T1000 (cell line): ENCODE measurements around the gene POMT2.

Experiments used
- DNase-seq: peaks from one replicate; lab custom pipeline; 2025; ENCODE audit warnings: mixed read lengths; lab: John Stamatoyannopoulos, UW

Gene POMT2

DNA sequence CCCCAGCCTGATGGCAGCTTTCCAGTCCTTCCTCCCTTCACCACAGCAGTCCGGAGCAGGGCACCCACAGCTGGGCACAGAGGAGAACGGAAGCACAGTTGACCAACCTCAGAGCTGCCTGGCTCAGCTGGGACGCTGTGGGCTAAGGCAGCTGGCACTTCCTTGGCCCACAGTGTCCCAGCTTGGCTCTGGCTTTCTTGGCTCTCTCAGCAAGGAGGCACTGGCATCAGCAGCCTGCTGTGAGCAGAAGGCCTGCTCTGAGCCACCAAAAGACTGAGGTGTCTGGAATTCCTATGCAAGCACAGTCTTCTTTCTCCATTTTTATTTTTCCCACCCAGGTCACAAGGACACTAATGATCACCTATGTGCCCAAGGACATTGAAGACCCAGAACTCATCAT lies 82.3 kb downstream of the POMT2 start:
- DNase-seq, result no peak

DNA sequence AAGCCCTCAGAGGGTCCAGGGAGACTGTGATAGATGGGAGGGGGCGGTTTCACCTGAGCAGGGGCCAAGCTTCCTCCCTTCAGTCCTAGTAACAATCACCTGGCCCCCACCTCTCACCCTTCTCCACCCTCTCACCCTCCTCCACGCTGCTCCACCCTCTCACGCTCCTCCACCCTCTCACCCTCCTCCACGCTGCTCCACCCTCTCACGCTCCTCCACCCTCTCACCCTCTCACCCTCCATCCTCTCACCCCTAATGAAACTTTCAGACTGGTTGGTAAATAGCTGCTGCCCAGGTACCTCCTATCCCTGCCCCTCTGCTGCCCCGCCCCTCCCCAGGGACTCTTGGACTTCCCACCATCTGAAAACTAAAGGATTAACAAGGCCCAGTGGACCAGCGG lies 83.9 kb downstream of the POMT2 start:
- no peak for DNase-seq

DNA sequence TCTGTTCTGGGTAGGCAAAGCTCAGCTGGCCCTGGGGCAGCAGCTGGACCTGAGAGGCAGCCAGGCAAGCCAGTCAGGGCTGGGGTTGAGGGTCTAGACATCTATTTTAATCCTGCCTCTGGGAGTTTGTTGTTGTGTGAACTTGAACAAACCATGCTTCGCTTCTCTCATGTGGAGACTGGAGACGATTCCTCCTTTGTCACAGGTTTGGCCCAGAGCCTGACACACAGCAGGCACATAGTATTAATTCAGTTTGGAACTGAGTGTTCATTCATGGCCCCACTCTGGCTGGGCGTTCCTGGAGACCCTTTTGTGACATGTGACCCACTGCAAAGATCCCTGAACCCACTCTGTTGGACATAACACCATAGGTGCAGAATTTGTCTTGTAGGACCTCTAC lies 89.0 kb downstream of the POMT2 start:
- no peak for DNase-seq

DNA sequence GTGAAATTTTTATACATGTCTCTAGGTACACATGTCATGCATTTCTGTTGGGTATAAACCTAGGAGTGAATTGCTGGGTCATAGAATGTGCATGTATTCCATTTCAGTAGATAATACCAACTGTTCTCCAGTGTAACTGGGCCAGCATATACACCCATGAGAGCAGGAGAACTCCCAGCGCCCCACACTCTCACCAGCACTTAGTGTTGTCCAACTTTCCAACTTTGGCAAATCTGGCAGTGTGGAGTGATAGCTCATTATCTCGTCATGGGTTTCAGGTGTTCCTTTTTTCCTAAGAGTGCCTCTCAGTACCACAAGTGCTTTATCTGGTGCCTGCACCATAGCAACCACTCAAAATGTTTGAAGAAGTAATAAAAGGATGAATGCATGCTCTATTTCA lies 89.8 kb downstream of the POMT2 start:
- DNase-seq, result no peak

DNA sequence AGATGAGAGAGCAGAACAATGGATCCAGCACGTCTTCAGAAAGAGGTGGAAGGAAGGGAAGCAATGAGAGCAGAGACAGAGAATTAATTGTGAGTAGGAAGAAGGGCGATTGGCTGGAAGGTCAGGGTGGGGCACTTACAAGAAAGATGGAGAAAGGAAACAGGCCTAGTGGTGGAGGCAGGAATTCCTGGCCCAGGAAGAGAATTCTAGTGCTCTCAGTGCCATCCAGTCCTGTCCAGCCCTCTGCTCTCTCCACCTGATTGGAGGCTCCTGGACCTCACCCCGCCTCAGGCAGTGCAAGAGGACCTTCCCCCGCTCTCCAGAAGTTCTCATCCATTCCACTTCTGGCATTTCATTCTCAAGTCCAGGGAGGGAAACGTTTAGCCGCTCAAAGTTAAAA lies 92.6 kb downstream of the POMT2 start:
- no peak for DNase-seq

DNA sequence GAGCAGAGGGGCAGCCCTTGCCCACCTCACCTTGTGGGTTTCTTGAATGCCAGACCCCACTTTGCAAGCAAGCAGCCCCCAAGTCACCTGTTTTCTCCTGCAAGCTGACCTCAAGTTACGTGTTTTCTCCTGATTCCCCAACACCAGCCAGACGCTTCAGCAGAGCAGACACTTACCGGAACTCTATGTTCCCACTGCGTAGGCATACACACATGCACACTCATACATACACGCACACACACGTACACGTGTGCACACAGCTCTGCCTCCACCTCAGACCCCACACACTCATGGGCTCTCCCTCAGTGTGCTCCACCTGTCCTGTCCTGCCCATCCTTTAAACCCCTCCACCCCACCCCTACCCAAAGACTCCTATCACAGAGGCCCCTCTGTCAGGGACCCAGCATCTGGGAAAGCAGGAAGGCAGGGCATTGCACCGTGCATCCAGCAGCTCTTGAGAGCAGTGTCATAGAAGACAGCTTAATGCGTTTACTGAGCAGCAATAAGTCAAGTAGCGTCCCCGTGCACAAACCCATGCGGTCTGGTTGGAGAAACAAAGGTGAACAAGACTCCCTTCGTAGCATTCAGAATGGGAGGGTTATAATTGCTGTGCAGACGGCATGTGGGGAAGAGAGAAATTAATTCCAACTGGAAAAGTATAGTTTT lies 94.7 kb downstream of the POMT2 start:
- no peak for DNase-seq

DNA sequence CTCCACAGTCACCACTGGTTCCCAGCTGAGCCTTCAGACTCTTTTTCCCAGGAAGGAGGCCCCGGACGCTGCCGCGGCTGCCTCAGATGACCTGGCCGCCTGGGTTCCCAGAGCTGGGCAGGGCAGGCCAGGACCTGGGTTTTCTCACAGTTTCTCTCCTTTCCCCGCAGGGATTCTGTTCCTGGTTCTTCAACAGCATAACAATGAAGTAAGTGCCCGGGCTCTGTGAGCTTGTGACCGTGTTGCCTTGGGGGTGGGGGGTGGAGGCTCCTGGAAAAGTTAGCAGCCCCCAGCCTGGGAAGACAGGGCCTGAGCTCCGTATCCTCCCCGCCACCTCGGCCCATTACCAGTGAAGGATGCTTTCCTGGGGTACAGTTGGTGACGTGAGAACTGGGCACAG lies 95.4 kb downstream of the POMT2 start:
- DNase-seq, result no peak
